Ramos (cell line): Measurements from ENCODE around the gene SYNDIG1.
"Not testable (repeated sequence)": the region's sequence is repeated elsewhere in the genome, so short reads cannot be mapped to it uniquely, and the experiment has no call there.

Source experiments
- in situ Hi-C: fragments of 300-500 bp; cut with MboI; formaldehyde crosslinking; loops from one replicate; pipeline ENCODE4 v1.14.3; 2022; ENCODE audit warnings: low sequenced_read_pairs; ENCODE audit not compliant: unreplicated experiment

Gene SYNDIG1

DNA sequence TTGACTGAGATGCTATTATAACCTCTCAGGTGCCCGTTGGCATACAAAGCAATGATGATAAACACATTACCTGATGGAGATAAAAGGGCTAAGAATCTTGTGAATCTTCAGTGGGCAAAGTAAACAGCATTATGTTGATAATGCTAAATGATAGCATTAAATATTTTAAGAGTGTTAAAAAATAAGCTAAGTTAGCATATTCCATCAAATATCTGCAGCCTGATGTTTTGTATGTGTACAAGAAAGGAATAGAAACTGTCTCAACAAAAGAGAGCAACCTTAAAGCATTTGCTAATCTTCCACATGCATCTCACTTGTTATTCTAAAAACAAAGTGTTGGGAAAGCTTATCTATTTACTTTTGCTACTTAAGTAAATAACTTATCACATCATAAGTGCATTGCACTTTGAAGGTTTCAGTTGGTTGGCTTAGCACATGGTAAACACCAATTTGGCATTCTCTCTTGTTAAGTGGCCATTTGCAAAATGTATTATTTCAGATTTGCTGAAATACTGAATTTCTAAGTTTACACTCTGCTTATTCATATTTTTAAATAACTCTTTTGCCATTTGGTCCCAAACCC lies 151.6 kb downstream of the SYNDIG1 start:
- in situ Hi-C loops, result no loop called here

GRCh38 chr20:24622856-24623255 lies 153.4 kb downstream of the SYNDIG1 start:
- in situ Hi-C loops, result no loop called here

- in situ Hi-C loops, result not testable (repeated sequence)
Observed at GRCh38 chr20:24626141-24626540, 156.7 kb downstream of the SYNDIG1 start.

DNA sequence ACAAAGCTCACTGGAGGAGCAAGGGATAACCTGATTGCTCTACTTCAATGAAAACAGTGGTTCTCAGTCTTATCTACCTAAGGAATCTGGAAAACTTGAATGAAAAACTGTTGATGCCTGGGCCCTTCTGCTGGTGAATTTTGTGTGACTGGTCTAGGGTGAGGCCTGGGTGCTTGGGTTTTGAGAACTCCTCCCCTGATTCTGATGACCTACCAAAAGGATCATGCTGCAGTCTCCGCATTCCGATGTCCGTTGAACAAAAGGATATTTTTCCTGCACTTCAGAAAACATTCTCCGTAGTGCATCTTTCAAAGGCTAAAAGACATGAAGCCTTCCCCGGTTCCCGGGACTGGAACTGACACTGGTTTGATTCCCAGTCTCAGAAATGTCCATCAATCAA lies 157.9 kb downstream of the SYNDIG1 start:
- in situ Hi-C loops, result no loop called here

- in situ Hi-C loops, result no loop called here
Observed at GRCh38 chr20:24627926-24628325, 158.5 kb downstream of the SYNDIG1 start.

DNA sequence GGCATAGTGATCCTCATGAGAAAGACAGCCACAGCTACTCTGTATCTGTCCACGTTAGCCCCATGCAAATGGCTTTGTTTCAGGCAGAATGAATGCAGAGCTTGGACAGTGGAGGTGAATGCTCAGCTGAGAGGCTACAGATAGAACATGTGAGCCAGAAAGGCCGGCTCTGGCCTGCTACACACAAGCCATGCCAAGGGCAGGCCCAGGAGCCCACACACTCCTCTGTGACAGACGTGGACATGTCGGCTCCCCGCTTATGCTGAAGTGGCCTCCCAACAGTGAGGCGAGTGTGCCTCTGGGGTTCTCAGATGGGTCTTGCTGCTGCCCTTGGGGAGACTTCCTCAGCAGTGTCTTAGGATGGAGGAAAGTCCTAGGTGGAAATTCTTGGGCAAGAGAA lies 159.6 kb downstream of the SYNDIG1 start:
- in situ Hi-C loops, result no loop called here

GRCh38 chr20:24629668-24630067 lies 160.2 kb downstream of the SYNDIG1 start:
- in situ Hi-C loops, result no loop called here

DNA sequence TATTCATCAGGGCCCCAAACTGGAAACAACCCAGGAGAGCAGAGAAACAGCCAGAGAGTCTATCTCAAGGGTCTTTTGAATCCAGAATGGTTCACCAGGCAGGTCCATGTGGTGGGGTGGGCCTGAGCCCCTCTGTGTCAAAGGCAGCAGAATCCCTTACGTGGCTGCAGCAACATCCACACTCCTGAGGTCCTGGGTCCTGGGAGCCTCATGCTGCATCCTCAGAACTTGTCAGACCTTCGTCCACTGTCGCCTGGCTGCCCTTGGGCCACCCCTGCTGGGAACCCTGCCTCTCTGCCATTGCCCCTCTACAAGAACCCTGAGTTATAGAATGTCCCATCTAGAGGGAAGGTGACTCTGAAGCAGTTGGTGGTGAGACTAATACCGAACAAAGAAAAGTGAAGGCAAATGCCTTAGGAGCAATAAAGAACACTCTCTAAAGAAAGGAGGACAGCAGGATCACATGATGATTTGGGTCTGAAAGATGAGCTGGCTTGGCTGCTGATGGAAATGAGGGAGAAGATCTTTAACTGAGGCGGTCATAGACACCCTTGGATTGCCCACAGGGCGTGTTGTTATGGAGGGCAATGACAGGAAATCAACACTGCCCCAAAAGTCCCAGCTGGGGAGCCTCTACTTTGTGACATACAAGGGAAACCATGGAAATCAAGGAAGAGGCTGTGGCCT lies 161.2 kb downstream of the SYNDIG1 start:
- in situ Hi-C loops, result no loop called here

GRCh38 chr20:24631173-24631505 lies 161.7 kb downstream of the SYNDIG1 start:
- in situ Hi-C loops, result no loop called here

- in situ Hi-C loops, result no loop called here
Observed at GRCh38 chr20:24632581-24632980, 163.2 kb downstream of the SYNDIG1 start.

- in situ Hi-C loops, result no loop called here
Observed at GRCh38 chr20:24633026-24633425, 163.6 kb downstream of the SYNDIG1 start.

- in situ Hi-C loops, result no loop called here
Observed at GRCh38 chr20:24633521-24633920, 164.1 kb downstream of the SYNDIG1 start.

DNA sequence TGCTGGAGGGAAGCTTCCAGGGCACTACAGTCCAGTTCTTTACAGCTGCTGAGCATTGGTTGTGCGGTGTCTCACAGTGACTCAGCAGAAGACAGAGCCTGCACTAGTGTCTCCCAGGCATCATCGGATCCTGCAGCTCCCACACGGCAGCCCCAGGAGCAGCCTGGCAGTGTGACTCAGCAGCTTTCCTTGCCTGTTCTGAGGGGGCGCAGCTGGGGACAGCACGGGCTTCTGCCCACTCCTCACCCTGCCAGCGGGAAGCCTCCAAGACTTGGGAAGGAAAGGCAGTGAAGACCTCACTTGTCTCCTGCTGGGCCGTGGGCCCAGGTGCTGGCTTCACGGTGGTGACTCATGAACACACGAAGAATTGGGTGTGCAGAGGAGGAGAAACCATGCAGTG lies 165.4 kb downstream of the SYNDIG1 start:
- in situ Hi-C loops, result no loop called here

GRCh38 chr20:24636626-24637025 lies 167.2 kb downstream of the SYNDIG1 start:
- in situ Hi-C loops, result no loop called here

DNA sequence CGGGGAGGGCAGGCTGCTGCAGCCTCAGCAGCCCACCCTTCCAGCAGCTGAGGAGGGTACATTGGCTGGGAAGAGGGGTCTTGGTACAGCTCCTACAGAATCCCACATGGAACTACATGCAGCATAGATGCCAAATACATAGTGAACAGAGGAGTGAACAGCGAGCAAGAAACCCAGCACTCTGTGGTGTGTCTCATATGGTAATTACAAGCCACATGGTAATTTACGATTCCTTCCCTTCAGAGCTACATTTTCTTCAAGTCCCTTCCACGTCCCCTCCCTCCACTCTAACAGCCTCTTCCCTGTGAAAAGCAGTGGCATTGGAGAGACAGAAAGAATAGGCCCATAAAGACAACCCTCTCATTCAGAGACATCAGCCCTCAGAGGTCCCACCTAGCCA lies 167.7 kb downstream of the SYNDIG1 start:
- in situ Hi-C loops, result no loop called here

GRCh38 chr20:24637941-24638340 lies 168.5 kb downstream of the SYNDIG1 start:
- in situ Hi-C loops, result no loop called here

GRCh38 chr20:24638591-24639548 lies 169.4 kb downstream of the SYNDIG1 start:
- in situ Hi-C loops, result no loop called here

GRCh38 chr20:24640276-24640675 lies 170.8 kb downstream of the SYNDIG1 start:
- in situ Hi-C loops, result no loop called here

- in situ Hi-C loops, result no loop called here
Observed at GRCh38 chr20:24640686-24641085, 171.3 kb downstream of the SYNDIG1 start.

GRCh38 chr20:24643731-24644626 lies 174.6 kb downstream of the SYNDIG1 start:
- in situ Hi-C loops, result no loop called here
